Amniotic stem cell (primary cell): ENCODE measurements around the gene PLEKHG4B.
"Not testable (repeated sequence)": the region's sequence is repeated elsewhere in the genome, so short reads cannot be mapped to it uniquely, and the experiment has no call there.

Source experiments
- DNase-seq: peaks from one replicate; lab custom pipeline; 2025; lab: John Stamatoyannopoulos, UW

Gene PLEKHG4B, protein sequence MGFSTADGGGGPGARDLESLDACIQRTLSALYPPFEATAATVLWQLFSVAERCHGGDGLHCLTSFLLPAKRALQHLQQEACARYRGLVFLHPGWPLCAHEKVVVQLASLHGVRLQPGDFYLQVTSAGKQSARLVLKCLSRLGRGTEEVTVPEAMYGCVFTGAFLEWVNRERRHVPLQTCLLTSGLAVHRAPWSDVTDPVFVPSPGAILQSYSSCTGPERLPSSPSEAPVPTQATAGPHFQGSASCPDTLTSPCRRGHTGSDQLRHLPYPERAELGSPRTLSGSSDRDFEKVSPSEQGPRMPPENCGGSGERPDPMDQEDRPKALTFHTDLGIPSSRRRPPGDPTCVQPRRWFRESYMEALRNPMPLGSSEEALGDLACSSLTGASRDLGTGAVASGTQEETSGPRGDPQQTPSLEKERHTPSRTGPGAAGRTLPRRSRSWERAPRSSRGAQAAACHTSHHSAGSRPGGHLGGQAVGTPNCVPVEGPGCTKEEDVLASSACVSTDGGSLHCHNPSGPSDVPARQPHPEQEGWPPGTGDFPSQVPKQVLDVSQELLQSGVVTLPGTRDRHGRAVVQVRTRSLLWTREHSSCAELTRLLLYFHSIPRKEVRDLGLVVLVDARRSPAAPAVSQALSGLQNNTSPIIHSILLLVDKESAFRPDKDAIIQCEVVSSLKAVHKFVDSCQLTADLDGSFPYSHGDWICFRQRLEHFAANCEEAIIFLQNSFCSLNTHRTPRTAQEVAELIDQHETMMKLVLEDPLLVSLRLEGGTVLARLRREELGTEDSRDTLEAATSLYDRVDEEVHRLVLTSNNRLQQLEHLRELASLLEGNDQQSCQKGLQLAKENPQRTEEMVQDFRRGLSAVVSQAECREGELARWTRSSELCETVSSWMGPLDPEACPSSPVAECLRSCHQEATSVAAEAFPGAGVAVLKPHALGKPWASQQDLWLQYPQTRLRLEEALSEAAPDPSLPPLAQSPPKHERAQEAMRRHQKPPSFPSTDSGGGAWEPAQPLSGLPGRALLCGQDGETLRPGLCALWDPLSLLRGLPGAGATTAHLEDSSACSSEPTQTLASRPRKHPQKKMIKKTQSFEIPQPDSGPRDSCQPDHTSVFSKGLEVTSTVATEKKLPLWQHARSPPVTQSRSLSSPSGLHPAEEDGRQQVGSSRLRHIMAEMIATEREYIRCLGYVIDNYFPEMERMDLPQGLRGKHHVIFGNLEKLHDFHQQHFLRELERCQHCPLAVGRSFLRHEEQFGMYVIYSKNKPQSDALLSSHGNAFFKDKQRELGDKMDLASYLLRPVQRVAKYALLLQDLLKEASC (N-terminal part only)

GRCh38 chr5:91556-92263, at the start of gene PLEKHG4B:
TSS of gene PLEKHG4B (plus strand) at chr5:92168. CDS start at chr5:92232, 64 bp downstream.
- no peak for DNase-seq

DNA sequence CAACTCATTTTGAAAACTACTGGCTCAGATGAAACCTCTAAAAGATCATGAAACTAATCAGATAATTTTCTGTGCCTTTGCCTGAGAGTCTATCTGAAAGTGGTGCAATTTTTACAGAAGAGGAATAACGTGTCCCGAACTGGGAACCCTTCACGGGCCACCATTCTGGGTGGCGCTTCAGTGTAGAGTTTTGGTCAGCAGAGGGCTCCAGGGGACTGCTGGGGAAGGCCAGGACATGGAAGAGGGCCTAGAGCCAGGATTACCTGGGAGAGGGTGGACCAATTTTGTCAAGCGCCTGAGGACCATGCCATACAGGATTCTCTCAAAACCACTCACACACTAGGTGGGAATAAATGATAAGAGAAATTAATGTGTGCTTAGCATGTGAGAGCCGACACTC, 49.7 kb upstream of the PLEKHG4B start:
- no peak for DNase-seq

DNA sequence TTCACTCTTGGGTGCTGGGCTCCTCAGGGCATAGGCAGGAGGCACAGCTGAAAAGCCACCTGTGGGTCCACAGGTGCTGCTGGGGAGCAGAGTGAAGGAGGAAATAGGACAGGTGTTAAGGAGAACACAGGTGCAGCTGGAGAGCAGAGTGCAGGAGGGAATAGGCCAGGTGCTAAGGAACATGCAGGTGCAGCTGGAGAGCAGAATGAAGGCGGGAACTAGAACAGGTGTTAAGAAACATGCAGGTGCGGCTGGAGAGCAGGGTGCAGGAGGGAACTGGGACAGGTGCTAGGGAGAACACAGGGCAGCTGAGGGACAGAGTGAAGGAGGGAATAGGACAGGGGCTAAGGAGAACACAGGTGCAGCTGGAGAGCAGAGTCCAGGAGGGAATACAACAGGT, 43.8 kb upstream of the PLEKHG4B start:
- no peak for DNase-seq

DNA sequence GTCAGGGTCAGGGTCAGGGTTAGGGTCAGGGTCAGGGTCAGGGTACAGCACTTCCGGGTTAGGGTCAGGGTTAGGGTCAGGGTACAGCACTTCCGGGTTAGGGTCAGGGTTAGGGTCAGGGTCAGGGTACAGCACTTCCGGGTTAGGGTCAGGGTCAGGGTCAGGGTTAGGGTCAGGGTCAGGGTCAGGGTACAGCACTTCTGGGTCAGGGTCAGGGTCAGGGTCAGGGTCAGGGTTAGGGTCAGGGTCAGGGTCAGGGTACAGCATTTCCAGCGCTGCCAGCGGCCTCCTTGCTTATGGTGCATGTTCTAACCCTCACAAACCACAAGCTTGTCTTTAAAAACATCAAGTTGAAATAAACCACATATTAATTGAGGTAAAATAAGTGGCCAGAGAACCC, 42.4 kb upstream of the PLEKHG4B start:
- not testable (repeated sequence) for DNase-seq

DNA sequence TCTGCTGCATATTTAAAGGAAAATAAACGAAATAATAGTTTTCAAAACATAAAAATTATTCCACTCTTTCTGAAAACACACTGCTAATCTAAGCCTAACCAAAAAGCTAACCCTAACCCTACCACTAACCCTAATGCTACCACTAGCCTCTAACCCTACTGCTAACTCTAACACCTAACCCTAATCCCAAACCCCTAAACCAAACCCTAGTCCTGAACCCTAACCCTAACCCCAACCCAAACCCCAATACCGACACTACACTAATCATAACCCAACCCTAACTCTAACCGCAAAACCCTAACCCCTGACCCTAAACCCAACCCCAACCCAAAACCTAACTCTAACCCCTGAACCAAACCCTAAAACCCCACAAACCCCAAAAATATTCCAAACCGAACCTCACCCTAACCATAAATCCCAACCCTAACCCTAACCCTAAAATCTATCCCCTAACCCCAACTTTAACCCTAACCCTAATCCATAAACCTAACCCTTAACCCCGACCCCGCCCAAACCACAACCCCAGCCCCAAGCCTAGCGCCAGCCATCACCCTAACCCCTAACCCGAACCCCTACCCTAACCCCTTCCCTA, 41.9 kb upstream of the PLEKHG4B start:
- no peak for DNase-seq

GRCh38 chr5:50724-51499, 41.1 kb upstream of the PLEKHG4B start:
- DNase-seq, result no peak

GRCh38 chr5:51500-51823, 40.5 kb upstream of the PLEKHG4B start:
- DNase-seq, result no peak

- no peak for DNase-seq
Observed at GRCh38 chr5:53381-54174, 38.4 kb upstream of the PLEKHG4B start.

- DNase-seq, result no peak
Observed at GRCh38 chr5:54175-54730, 37.7 kb upstream of the PLEKHG4B start.

- no peak for DNase-seq
Observed at GRCh38 chr5:54876-55569, 36.9 kb upstream of the PLEKHG4B start.

DNA sequence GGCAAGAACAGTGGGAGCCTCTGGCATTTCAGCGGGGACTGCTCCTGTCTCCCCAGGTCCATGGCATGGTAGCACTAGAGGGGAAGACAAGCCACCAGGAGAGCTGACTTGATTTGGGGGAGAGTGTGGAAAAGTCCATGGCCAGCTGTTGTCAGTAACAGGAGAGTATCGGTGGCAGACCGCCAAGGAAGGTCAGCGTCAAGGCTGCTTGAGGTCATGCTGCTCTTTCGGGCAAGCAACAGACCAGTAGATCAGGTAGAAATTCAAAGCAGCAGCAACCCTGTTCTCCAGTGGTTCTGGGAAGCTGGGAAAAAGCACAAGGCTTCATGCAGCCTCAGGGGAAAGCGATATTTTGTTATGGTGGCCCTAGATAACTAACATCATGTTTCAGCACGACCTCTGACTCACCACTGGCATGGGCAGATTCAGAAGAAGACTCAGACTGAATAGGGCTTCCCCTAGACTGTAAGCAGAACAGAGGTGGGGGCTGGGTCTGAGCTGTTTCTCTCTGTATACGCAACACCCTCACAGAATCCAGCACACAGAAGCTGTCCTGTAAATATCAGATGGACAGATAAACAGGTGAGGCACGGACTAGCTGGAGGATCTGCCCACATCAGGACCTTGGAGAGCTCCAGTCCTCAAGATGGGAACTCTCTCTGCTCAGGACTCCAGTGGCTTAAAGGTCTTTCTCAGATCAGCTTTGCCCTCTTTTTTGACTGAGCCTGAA, 35.2 kb upstream of the PLEKHG4B start:
- no peak for DNase-seq

- DNase-seq, result not testable (repeated sequence)
Observed at GRCh38 chr5:60250-60649, 31.7 kb upstream of the PLEKHG4B start.

DNA sequence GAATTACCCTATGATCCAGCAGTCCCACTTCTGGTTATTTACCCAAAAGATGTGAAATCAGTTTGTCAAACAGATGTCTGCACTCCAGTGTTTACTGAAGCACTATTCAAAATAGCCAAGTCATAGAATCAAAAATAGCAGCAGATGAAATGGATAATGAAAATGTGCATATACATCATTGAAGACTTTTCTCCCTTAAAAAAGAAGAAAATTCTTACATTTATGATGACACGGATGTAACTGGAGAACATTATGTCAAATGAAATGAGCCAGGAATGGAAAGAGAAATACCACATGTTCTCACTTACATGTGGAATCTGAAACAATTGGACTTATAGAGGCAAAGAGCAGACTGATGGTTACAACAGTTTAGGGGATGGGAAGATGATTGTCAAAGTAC, 21.5 kb upstream of the PLEKHG4B start:
- no peak for DNase-seq

DNA sequence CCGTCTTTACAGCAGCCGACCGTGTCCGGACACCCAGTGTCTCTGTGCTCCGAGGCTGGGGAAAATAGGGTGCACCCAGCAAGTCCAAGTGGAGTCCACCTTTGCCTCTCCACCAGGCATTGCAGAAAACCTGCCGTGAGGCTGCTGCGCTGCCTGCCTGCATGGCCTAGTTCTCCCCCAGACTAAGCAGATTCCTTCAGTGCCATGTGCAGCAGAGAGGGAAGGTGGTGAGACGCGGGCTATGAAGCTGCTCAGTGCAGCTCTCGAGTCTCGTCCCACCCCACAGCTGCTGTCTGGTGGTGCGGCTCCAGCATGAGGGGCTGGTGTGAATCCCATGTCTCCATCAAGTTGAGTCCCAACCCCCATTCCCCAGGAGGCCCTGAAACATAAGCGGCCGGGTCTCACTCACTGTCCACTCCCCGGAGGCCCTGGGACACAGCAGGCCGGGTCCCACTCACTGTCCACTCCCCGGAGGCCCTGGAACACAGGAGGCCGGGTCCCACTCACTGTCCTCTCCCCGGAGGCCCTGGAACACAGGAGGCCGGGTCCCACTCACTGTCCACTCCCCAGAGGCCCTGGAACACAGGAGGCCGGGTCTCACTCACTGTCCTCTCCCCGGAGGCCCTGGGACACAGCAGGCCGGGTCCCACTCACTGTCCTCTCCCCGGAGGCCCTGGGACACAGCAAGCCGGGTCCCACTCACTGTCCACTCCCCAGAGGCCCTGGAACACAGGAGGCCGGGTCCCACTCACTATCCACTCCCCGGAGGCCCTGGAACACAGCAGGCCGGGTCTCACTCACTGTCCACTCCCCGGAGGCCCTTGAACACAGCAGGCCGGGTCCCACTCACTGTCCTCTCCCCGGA, 19.4 kb upstream of the PLEKHG4B start:
- DNase-seq, result not testable (repeated sequence)

DNA sequence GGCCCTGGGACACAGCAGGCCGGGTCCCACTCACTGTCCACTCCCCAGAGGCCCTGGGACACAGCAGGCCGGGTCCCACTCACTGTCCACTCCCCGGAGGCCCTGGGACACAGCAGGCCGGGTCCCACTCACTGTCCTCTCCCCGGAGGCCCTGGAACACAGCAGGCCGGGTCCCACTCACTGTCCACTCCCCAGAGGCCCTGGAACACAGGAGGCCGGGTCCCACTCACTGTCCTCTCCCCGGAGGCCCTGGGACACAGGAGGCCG, 18.9 kb upstream of the PLEKHG4B start:
- DNase-seq, result not testable (repeated sequence)

DNA sequence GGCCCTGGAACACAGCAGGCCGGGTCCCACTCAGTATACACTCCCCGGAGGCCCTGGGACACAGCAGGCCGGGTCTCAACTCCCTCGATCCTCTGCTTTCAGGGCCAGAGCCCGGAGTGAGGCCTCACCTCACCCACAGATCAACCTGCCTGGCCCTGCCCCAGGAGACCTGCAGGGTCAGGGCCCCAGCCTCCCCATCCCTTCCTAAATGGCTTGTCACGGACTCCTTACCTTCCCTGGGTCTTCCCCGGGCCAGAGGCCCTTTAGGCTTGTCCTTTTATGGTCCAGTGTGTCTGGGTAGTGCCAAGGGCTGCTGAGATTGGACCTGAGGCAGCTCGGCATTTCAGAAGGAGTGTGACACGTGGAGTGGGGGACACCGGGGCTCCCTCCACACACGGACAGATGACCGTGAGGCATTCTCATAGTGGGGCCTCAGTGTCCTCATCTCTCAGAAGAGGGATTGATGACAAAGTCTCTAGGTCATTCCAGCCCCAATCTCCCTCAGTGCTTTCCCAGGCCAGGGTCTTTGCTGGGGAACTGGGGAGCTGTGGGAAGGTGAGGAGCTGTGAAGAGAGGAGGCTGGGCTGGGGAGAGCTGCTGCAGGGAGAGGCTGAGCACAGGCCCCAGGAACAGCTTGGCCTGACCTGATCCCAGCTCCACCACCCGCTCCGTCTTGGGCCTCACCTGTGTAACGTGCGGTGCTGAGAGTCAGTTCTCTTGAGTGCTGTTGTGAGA, 18.0 kb upstream of the PLEKHG4B start:
- no peak for DNase-seq
